UCSD-AML1 (cell line): Measurements from ENCODE around the gene USP20.
"Not testable (repeated sequence)": the region's sequence is repeated elsewhere in the genome, so short reads cannot be mapped to it uniquely, and the experiment has no call there.

Experiments
- DNase-seq: peaks from one replicate; lab custom pipeline; 2025; ENCODE audit not compliant: unreplicated experiment; lab: John Stamatoyannopoulos, UW

The USP20 gene

DNA sequence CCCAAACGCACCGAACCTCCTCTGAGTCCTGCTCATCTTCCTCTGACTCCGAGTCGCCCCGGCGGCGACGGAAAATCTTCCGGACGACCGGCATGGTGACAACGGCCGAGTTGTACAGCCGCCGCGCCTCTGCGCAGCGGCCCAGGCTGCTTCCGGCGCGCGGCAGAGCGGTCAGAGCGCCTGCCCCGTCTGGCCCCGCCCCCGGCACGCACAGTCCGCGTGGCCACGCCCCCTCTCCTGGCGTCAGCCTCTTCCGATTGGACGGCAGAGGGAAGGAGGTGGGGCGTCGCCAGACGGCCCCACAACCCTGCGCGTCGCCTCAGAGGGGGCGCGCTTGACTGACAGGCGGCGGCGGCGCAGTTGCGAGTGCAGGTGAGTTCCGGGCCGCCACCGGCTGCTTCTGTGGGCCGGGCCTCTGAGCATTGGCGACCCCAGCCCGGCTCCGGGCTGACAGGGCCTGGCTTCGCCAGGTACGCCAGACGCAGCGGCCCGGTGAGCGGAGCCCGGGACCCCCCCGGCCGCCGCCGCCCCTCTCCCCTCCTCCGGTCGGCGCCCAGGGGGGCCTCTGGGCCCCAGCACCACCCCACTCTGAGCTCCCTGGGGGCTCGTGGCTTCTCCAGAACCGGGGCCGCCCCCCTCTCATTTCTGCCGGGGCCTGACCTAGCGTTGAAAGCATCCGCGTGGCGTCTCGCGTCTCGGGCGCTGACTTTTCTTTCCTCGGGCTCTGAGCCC, at the start of gene USP20, which contains the start of gene C9orf78:
Gene USP20, plus strand, starts transcription at position 331 of the 732 bp plus-strand sequence. CDS start 17,098 bp downstream, outside the sequence.
Gene C9orf78, minus strand, starts transcription at position 148 of the 732 bp plus-strand sequence. Its CDS starts 54 bp downstream, at position 94.
- peak; percentile 98 for DNase-seq

DNA sequence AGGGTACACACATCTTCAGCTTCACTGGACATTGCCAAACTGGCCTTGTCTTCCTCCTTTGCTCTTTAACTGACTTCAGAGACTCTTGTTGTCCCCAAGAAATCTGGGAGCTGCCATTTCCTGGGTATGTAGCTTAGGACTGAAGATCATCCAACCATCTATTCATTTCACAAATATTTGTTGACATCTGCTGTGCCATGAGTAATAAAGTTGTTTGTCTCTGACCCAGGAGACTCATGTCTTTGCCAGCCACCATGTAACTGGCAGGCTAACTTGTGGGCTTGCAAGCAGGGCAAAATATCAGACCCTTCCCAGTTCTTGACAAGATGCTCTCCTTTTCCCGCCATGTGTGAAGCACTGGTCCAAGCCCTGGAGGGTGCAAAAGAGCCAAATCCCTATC, 49.4 kb upstream of the USP20 start:
- DNase-seq, result no peak

DNA sequence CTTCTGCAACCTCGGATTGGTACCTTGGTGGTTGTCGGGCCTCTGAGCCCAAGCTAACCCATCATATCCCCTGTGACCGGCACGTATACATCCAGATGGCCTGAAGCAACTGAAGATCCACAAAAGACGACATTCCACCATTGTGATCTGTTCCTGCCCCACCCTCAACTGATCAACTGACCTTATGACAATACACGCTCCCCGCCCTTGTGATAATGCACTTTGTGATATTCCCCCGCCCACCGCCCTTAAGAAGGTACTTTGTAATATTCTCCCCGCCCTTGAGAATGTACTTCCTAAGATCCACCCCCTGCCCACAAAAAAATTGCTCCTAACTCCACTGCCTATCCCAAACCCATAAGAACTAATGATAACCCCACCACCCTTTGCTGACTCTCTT, 48.8 kb upstream of the USP20 start:
- DNase-seq, result no peak

DNA sequence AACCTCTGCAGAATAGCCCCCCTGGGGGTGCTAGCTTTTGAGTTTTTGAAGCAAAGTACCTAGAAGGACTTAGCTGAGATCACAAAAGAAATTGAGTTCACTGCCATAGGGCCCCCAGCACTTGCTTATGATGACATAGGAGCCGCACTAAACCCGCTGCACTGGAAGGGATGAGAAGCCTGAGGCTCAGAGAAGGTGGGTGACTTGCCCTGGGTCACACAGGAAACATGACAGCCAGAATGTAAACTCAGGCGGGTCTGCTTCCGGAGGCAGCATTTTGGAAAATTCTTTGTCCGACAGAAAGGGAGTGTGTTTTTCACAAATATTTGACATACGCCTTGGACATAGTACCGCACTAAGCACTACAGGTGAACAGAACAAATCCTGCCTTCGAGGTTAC, 40.7 kb upstream of the USP20 start:
- no peak for DNase-seq

GRCh38 chr9:129796029-129796428, 39.2 kb upstream of the USP20 start:
- not testable (repeated sequence) for DNase-seq

DNA sequence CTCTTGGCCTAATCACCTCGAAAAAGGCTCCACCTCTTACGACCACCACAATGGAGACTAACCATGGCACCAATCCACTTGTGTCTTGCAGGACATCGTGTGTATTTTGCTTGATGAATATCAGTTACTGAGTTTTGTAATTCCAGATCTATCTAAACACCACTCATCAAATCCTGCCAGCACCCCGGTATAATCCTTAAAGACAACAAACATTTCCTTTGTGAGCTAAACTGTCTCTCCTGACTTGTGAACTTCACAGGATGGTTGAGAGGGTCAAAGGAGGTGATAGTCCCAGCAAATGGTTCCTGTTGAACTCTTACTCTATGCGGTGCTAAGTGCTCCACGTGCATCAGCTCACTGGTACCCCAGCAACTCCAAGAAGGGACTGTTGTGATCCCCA, 36.3 kb upstream of the USP20 start:
- DNase-seq, result no peak

DNA sequence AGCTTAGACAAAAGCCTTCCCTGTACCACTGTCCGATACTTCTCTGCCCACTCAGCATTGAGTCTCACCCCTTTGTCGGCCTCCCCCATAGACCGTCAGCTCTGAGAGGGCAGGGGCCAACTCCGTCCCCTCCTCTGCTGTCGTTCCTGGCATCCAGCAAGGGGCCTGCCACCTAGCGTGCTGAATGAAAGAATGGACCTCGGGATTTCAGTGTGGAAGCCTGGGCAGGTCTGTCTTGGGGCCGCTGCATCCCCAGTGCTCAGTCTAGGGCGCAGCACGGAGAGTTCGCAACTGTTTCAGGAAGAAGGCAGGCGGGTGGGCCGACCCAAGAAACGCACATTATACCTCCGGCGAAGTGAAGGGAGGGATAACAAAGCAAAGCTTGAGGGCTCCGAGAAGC, 33.8 kb upstream of the USP20 start:
- DNase-seq, result no peak

GRCh38 chr9:129802833-129803675, 32.2 kb upstream of the USP20 start, which contains the start of gene TOR1B:
TOR1B (plus strand) TSS chr9:129803184; CDS start chr9:129803213, 29 bp downstream.
- DNase-seq, result peak; percentile 96

DNA sequence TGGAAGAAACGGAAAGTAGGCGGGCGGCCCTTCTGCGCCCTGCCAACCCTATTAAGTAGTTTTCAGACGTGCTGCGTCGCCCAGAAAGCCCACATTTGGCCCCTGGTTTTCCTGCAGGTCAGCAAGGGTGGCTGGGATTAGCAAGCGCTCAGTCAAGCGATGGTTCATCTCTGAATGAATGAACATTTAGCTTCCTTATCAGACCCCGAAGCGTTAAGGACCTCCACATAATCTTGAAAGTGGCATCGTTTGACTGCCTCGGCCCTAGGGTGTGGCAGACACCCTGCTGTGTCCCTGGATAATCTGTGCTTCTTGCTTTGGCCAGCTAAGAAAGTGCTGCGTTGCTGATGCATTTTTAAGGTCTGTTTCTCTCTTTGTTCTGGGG, 31.6 kb upstream of the USP20 start:
- DNase-seq, result no peak

DNA sequence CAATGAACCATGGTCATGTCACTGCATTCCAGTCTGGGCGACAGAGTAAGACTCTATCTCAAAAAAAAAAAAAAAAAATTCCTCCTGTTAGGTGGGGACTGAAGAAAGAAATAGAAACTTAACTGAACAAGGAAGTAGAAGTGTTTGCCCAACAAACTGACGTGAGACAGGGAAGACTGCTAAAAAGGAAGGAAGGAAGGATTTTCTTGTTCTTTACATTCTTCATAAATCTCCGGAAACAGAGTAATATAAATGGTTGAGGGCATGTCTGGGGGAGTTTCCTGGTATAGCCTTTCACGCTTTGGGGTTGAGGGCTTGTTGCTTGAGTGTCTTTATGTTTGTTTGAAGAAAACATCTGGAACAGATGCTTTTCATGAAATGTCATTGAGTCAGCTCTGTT, 29.2 kb upstream of the USP20 start:
- no peak for DNase-seq

GRCh38 chr9:129809346-129809745, 25.9 kb upstream of the USP20 start:
- no peak for DNase-seq

- DNase-seq, result no peak
Measured at GRCh38 chr9:129810116-129810515, 25.1 kb upstream of the USP20 start.

- no peak for DNase-seq
Measured at GRCh38 chr9:129810788-129811187, 24.5 kb upstream of the USP20 start.

DNA sequence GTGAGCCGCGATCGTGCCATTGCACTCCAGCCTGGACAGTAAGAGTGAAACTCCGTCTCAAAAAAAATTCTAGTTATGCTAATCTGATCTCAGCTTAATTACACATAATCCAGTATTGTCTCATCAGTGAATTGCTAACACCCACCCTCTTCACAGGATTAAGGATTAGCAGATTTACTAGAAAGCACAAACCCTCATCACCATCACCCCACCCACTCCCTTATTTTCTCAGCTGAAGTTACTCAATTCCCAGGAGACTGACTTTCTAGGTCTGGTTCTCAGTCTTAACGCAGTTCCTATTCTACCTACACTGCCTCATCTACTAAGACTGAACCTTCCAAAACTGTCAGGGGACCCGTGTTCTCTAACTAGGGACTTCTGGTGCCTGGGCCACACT, 23.3 kb upstream of the USP20 start:
- no peak for DNase-seq

- DNase-seq, result no peak
Measured at GRCh38 chr9:129812385-129812784, 22.9 kb upstream of the USP20 start.

DNA sequence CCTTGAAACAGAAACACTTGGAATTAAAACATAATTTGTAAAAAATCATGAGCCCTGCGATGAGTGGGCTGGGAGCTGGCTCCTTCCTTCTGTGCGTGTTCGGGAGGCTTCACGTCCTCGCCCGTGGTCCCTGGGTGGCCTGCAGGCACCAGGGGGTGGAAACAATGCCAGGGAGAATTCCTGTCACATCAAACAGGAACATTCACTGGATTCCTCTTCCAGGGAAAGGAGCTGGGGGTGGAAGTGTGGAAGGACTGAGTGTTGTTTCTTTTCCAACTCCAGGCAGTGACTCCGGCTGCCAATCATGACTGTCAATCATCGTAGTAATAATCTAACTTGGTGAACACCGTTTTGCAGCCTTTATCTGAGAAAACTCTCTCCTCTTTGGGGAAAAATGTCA, 21.6 kb upstream of the USP20 start:
- DNase-seq, result no peak

GRCh38 chr9:129814432-129815223, 20.6 kb upstream of the USP20 start:
- no peak for DNase-seq

DNA sequence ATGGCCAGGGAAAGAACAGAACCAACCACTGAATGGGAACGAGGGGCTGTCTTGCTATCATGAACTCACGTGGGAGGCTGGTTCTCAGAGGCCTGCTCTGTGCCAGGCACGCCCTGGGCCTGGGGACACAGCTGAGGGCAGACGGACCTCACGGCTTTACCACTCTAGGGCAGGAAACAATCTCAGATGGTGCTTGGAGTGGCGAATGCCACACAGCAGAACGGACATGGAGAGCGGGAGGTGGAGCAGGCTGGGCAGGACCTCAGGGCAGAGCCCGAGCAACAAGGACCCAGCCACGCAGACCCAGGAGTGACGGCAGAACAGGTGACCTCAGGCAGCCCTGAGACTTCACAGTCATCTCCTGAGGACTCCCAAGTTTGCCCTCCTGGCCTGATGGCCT, 20.0 kb upstream of the USP20 start:
- no peak for DNase-seq

DNA sequence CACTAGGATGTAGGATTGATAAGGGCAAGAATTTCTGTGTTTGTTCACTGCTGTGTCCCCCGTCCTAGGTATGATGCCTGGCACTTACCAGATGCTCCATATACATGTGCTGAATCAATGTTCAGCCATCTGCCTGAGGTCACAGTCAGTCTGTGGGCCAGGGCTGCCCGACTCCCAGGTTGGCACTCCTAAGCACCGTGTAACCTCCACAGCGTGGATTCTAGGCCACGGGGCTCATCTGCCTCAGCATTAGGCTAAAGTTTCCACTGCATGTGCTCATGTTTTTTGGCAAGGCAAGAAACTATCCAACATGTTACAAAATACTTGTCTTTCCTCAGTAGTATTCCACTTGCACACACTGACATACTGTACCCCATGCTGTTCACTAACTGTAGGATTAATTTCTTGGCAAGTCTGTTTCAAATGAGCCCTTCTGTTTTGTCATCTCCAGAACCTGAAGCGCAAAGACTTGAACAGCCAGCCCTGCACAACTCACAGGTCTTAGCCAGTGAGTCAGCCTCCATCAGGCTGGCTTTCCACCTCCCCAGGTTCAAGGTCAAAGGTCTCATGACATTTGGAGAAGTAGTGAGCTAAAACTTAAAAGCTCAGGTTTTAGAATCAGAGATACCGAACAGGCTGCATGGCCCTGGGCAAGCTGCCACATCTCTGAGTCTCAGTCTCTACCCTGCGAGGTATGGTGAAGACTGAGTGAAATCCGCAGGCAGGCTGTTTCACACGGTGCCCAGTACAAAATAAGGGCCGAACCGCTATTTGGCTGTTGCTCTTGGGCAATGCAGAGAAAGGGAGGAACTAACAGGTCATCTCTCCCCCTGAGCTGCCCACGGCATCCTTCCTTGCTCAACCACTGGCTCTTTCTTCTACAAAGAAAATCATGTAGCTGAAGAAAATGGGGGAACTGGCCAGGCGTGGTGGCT, 18.5 kb upstream of the USP20 start:
- DNase-seq, result no peak

GRCh38 chr9:129822898-129823541, 12.2 kb upstream of the USP20 start:
- DNase-seq, result peak; percentile 56
